ENCODE data around the gene KLHL42. TPM values are rescaled to one million over a fixed set of nuclear protein-coding genes. Genes with fewer than 3 reads are reported as not detected.

KLHL42 gene
- polyA plus RNA-seq, 4 donors: 25.0 to 39.7 (median 32.3) TPM

- DNase-seq (ENCODE audit: low read depth in 4 of 4, low spot score in 3 of 4): no peak
These were observed 71.3 kb downstream of the KLHL42 start for GRCh38 chr12:27851311-27851710.

- DNase-seq (ENCODE audit: low read depth in 4 of 4, low spot score in 3 of 4): no peak
These were observed 72.1 kb downstream of the KLHL42 start for GRCh38 chr12:27852117-27852516.

Other genes starting within 250 kb of the KLHL42 start
- gene REP15, start 83.8 kb upstream of the KLHL42 start, polyA plus RNA-seq (ENCODE audit: insufficient read length in 4 of 4): 1 to 10 TPM; 1.0 to 3.6 (median 2.8) TPM
- gene MRPS35, start 69.4 kb upstream of the KLHL42 start, polyA plus RNA-seq (ENCODE audit: insufficient read length in 4 of 4): 10 to 100 TPM; 43.4 to 92.2 (median 77.7) TPM
- under 1 TPM; 0.26 to 0.40 (median 0.33) TPM for gene MANSC4, start within 50 bp of the KLHL42 start, polyA plus RNA-seq (ENCODE audit: insufficient read length in 4 of 4)
- 1 to 10 TPM in 3 of 4 donors, under 1 TPM in 1; 0.84 to 2.5 (median 1.5) TPM for gene PTHLH, start 192.5 kb downstream of the KLHL42 start, polyA plus RNA-seq (ENCODE audit: insufficient read length in 4 of 4)

All from left renal pelvis (tissue), 4 donors.